Endothelial cell of umbilical vein (primary cell): Measurements from ENCODE around the gene ITGB3. TPM values are rescaled to one million over a fixed set of nuclear protein-coding genes. Genes with fewer than 3 reads are reported as not detected.

Experiments
- BruUV-seq: library from RNA; stranded (reverse); fragments of 400-500 nt; replicated peaks from 2 replicates; lab custom pipeline; 2021; lab: Mats Ljungman, UMichigan
- CTCF ChIA-PET: fragments of 300-600, 350-600 bp; sonication (Branson Sonifier 250); formaldehyde crosslinking; loops from one replicate; lab custom pipeline; 2021; ENCODE audit warnings: antibody characterized with exemption, inconsistent platforms; lab: Charles Lee
- POLR2A ChIA-PET: fragments of 300-600, 350-600 bp; sonication (Branson Sonifier 250); formaldehyde crosslinking; loops from one replicate; lab custom pipeline; 2021; ENCODE audit warnings: antibody characterized with exemption, inconsistent platforms; lab: Charles Lee
- DNase-seq: peaks from one replicate; pipeline ENCODE4 v3.0.0-alpha.2; 2011; ENCODE audit warnings: low read depth, low spot score
- FAIRE-seq: peaks from 2 replicates; lab custom pipeline; 2011; peaks lifted over from hg19 to GRCh38; lab: Jason Lieb, UNC
- H2AFZ ChIP-seq: 2 replicates; pipeline ENCODE4 v1.6.0; 2012; ENCODE audit warnings: low read depth, low read length, control low read depth, inconsistent platforms
- H3K27ac ChIP-seq: 2 replicates; pipeline ENCODE4 v1.5.1; 2011; ENCODE audit warnings: low read depth, mild to moderate bottlenecking, control low read depth, low read length, moderate library complexity; ENCODE audit not compliant: insufficient read depth
- H3K27me3 ChIP-seq, 2 experiments: 2 replicates each; pipeline versions ENCODE4 v1.6.0 to v1.6.1; 2011; ENCODE audit warnings: low read length in 2 of 2, mixed read lengths in 1 of 2; ENCODE audit not compliant: control insufficient read depth in 2 of 2, insufficient read depth in 2 of 2
- H3K36me3 ChIP-seq, 2 experiments: 2 replicates in 1 of 2; 3 replicates in 1 of 2; pipeline ENCODE4 v1.5.1; 2011; ENCODE audit warnings: low read length in 2 of 2, mild to moderate bottlenecking in 1 of 2, moderate library complexity in 1 of 2; ENCODE audit not compliant: control insufficient read depth in 2 of 2, insufficient read depth in 2 of 2; ENCODE audit errors: extremely low read depth in 1 of 2
- H3K4me1 ChIP-seq: 3 replicates; pipeline ENCODE4 v1.5.1; 2011; ENCODE audit warnings: mild to moderate bottlenecking, low read length; ENCODE audit not compliant: control insufficient read depth, insufficient read depth; ENCODE audit errors: extremely low read depth
- H3K4me2 ChIP-seq: 2 replicates; pipeline ENCODE4 v1.6.1; 2011; ENCODE audit warnings: low read length, control low read depth, mixed read lengths; ENCODE audit not compliant: insufficient read depth
- H3K4me3 ChIP-seq, 3 experiments: fragments of 200-600 bp in 1 of 3; sonication (generic), shearing (Covaris generic) in 1 of 3; replicated peaks in 1 of 3; 2 replicates each; pipeline ENCODE4 v1.5.1; 2011 to 2016; ENCODE audit warnings: control low read depth in 3 of 3, low read length in 3 of 3, mild to moderate bottlenecking in 2 of 3, inconsistent platforms in 1 of 3, low read depth in 1 of 3, moderate library complexity in 1 of 3; ENCODE audit not compliant: insufficient read depth in 1 of 3
- H3K79me2 ChIP-seq: 2 replicates; pipeline ENCODE4 v1.6.0; 2012; ENCODE audit warnings: low read length, inconsistent platforms; ENCODE audit not compliant: control insufficient read depth, insufficient read depth
- H3K9ac ChIP-seq: replicated peaks from 2 replicates; pipeline ENCODE3; 2011; ENCODE audit warnings: low read length, control low read depth; ENCODE audit not compliant: insufficient read depth; ENCODE audit errors: extremely low read depth
- H3K9me1 ChIP-seq: replicated peaks from 3 replicates; pipeline ENCODE4 v1.6.0; 2011; ENCODE audit warnings: mild to moderate bottlenecking, low read length; ENCODE audit not compliant: control insufficient read depth, insufficient read depth; ENCODE audit errors: extremely low read depth
- H3K9me3 ChIP-seq: replicated peaks from 2 replicates; pipeline ENCODE4 v1.5.1; 2012; ENCODE audit warnings: low read length, inconsistent platforms; ENCODE audit not compliant: control insufficient read depth, insufficient read depth
- H4K20me1 ChIP-seq: replicated peaks from 2 replicates; pipeline ENCODE3; 2011; ENCODE audit warnings: mild to moderate bottlenecking, low read length; ENCODE audit not compliant: control insufficient read depth, insufficient read depth; ENCODE audit errors: extremely low read depth
- FOS ChIP-seq: IDR thresholded peaks from 2 replicates; pipeline ENCODE4 v1.6.1; 2011; ENCODE audit warnings: mild to moderate bottlenecking, low read length, moderate library complexity, borderline replicate concordance; ENCODE audit not compliant: insufficient read depth
- GATA2 ChIP-seq: IDR thresholded peaks from 2 replicates; pipeline ENCODE4 v1.7.0; 2011; ENCODE audit warnings: low read depth, mild to moderate bottlenecking, moderate library complexity, mixed read lengths, low read length; ENCODE audit not compliant: insufficient read length, insufficient read depth
- JUN ChIP-seq: IDR thresholded peaks from 2 replicates; pipeline ENCODE4 v1.6.1; 2011; ENCODE audit warnings: borderline replicate concordance, low read depth; ENCODE audit not compliant: insufficient read length, insufficient read depth
- POLR2AphosphoS5 ChIP-seq: IDR thresholded peaks from 2 replicates; pipeline ENCODE4 v1.6.1; 2012; ENCODE audit warnings: low read depth, mild to moderate bottlenecking, control low read depth, low read length, moderate library complexity; ENCODE audit not compliant: insufficient read depth
- dilution Hi-C: fragments of 300-500 bp; cut with MboI; formaldehyde crosslinking; loops from one replicate; pipeline ENCODE4 v1.15.0; 2019; ENCODE audit warnings: low sequenced_read_pairs; ENCODE audit not compliant: extremely low pct_ligation_motif_present
- intact Hi-C: fragments of 100-400 bp; cut with micrococcal nuclease; formaldehyde crosslinking; loops from one replicate; pipeline ENCODE4 v1.10.0; 2022
- polyA plus RNA-seq, 4 experiments: library from polyadenylated mRNA; depleted of rRNA in 3 of 4; stranded (reverse) in 3 of 4; unstranded in 1 of 4; fragments of >200 nt; gene quantifications; 2 replicates each; pipeline versions ENCODE4 v1.2.1 to v1.2.3, GENCODE V29; 2011 to 2012; ENCODE audit warnings: missing spikeins in 1 of 4
- total RNA-seq: library from RNA; stranded (reverse); gene quantifications from 2 replicates; pipeline ENCODE4 v1.2.3, GENCODE V29; 2021
- TF ChIP-seq, protein P1 (sequence below): IDR thresholded peaks from 2 replicates; pipeline ENCODE4 v1.6.1; 2011; ENCODE audit not compliant: insufficient read depth, insufficient read length

Gene ITGB3
- total and polyA plus RNA-seq, 2 donors (not counting 3 experiments of a cell fraction or from before 2014, with no cell fraction given): 55.8 to 60.0 TPM

DNA sequence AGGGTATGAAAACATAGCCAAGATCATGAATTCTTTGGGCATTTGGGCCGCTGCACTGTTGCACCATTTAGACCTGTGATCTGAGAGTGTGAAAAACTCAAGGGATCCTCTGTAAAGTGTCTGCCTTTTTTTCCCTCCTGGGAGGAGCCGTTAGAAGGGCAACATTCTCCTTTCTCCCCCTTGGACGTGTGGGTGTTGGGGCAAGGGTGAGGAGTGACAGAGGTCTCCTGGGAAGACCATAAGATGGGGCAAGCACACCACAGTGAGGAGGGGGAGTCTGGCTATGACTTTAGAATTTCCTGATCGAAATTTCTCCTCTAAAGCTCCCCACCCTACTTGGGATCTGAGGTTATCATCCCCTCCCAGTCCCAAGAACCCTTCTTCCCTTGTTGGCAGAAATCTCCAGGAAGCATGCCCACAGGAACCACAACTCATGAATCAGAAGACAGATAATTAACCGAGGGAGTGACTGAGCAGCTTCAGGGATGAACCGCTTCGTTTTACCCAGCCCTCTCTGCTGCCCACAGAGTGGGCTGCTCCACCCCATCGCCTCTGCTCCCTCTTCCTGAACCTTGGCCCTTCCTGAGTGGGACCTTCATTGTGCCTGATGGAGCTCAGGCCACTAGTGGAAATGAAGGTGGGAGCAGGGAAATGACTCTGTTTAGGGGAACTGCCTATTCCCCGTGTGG is 4.2 kb downstream of the ITGB3 start:
- Histone ChIP-seq H3K79me2 (peaks cover 46% of the 10 kb centered on the region), H2AFZ (peak overlapping the region; percentile 80), H3K9me3 (no peaks in the 10 kb centered on the region), H3K4me3 (peak overlapping the region in 1 of 3 experiments; percentile 19), H3K27me3 (no peaks in the 10 kb centered on the region), H3K36me3 (no peaks in the 10 kb centered on the region), H3K9me1 (no peaks in the 10 kb centered on the region), H4K20me1 (no peaks in the 10 kb centered on the region), H3K4me2 (peak overlapping the region; percentile 59), H3K9ac (peak overlapping the region; percentile 20), H3K27ac (peak overlapping the region; percentile 67), H3K4me1 (peaks cover 46% of the 10 kb centered on the region)
- ChIA-PET CTCF (interaction anchor here (1.2 to 4.3 kb wide), 5 partner anchors 13 to 58 kb away, joined by 3 to 22 read pairs (median 3); no protein-coding TSS in a partner anchor), POLR2A (interaction anchor here (0.8 kb wide), 1 partner anchor 18 kb away, joined by 5 read pairs; no protein-coding TSS in a partner anchor)
- TF ChIP-seq POLR2AphosphoS5 (no peak), GATA2 (peak; percentile 81), FOS (peak; percentile 62)
- dilution Hi-C loops (no loop called here), intact Hi-C loops (no loop called here)
- FAIRE-seq: peak; percentile 75
- peak; percentile 58 for DNase-seq
- no TSS peak for BruUV-seq

DNA sequence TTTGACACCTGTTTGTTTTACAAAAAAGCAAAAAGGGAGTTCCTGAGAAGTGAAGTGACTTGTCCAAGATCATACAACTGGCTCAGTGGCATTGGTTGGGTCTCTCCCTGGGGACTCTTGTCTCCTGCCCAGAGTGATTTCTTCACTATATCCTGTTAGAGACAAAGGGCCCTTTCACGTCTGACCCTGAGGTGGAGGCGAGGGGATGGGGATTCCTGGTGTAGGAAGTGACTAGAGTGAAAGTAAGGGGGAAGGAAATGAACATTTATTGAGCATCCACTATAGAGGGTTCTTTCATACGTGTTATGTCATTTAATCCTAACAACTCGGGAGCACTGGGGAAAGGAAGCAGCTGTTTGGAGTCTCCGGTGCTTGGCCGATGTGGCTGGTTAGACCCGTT is 9.0 kb downstream of the ITGB3 start:
- peak overlapping the region; percentile 3 for H2AFZ ChIP-seq
- dilution Hi-C loops: no loop called here
- peak overlapping the region; percentile 0 for H3K27ac ChIP-seq
- H3K36me3 ChIP-seq: no peaks in the 10 kb centered on the region
- intact Hi-C loops: no loop called here
- peaks cover 44% of the 10 kb centered on the region for H3K4me1 ChIP-seq
- no peaks in the 10 kb centered on the region for H3K9me1 ChIP-seq
- H3K4me2 ChIP-seq: peak overlapping the region; percentile 62
- H4K20me1 ChIP-seq: no peaks in the 10 kb centered on the region
- FAIRE-seq: peak; percentile 90
- TF ChIP-seq JUN: peak; percentile 8
- peak; percentile 43 for TF ChIP-seq POLR2AphosphoS5
- no peak for TF ChIP-seq GATA2
- TF ChIP-seq, protein P1, sequence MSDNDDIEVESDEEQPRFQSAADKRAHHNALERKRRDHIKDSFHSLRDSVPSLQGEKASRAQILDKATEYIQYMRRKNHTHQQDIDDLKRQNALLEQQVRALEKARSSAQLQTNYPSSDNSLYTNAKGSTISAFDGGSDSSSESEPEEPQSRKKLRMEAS: no peak
- peak; percentile 47 for DNase-seq
- H3K9me3 ChIP-seq: no peaks in the 10 kb centered on the region
- H3K4me3 ChIP-seq: no peak overlapping the region
- H3K27me3 ChIP-seq: no peaks in the 10 kb centered on the region
- H3K9ac ChIP-seq: no peak overlapping the region
- no TSS peak for BruUV-seq
- POLR2A ChIA-PET: interaction anchor here (1.0 kb wide), 1 partner anchor 32 kb away, joined by 5 read pairs; no protein-coding TSS in a partner anchor
- CTCF ChIA-PET: interaction anchor here (1.0 to 1.7 kb wide), 2 partner anchors 13 to 53 kb away, joined by 4 to 7 read pairs; no protein-coding TSS in a partner anchor
- peaks cover 35% of the 10 kb centered on the region for H3K79me2 ChIP-seq
